Tracheal epithelial cell (primary cell): ENCODE results near the gene CAPN15. TPM values are rescaled to one million over a fixed set of nuclear protein-coding genes. Genes with fewer than 3 reads are reported as not detected.

ENCODE experiments used
- total RNA-seq: library from RNA; depleted of rRNA; stranded (reverse); fragments of >200 nt; gene quantifications from 2 replicates; pipeline ENCODE4 v1.2.1, GENCODE V29; 2014

The CAPN15 gene
- total RNA-seq: 48.8 and 50.6 TPM in 2 replicates

GRCh38 chr16:527015-527903 is at the start of gene CAPN15:
Gene CAPN15 (plus strand): TSS chr16:527712. CDS start chr16:546839, 19,127 bp downstream.

GRCh38 chr16:560204-560700 is 32.7 kb downstream of the CAPN15 start, which contains the start of gene PRR35:
Gene PRR35 (plus strand): TSS chr16:560394. CDS start chr16:563295, 2,901 bp downstream.

GRCh38 chr16:566475-567372 is 39.2 kb downstream of the CAPN15 start, which contains the start of gene NHLRC4:
Gene NHLRC4 (plus strand): TSS chr16:567005. CDS start chr16:568048, 1,043 bp downstream.

GRCh38 chr16:569445-570254 is 42.1 kb downstream of the CAPN15 start, which contains the start of gene PIGQ:
Gene PIGQ (plus strand): TSS chr16:569968. CDS start chr16:574075, 4,107 bp downstream.

GRCh38 chr16:589658-590187 is 62.2 kb downstream of the CAPN15 start, which contains the start of gene RAB40C:
Gene RAB40C (plus strand): TSS chr16:590066. CDS start chr16:590292, 226 bp downstream.

Other genes with a start within 250 kb of the CAPN15 start
- 0.24 TPM in 1 of 2 replicates, not detected in the other for gene ARHGDIG, start 247.1 kb upstream of the CAPN15 start, total RNA-seq
- gene PDIA2, start 244.5 kb upstream of the CAPN15 start, total RNA-seq: 0.24 TPM in 1 of 2 replicates, not detected in the other
- gene AXIN1, start 175.0 kb upstream of the CAPN15 start, total RNA-seq: 55.6 and 67.0 TPM in 2 replicates
- gene MRPL28, start 157.2 kb upstream of the CAPN15 start, total RNA-seq: 96.9 and 101 TPM in 2 replicates
- gene PGAP6, start 145.7 kb upstream of the CAPN15 start, total RNA-seq: 53.5 and 73.5 TPM in 2 replicates
- 50.5 and 74.5 TPM in 2 replicates for gene NME4, start 130.5 kb upstream of the CAPN15 start, total RNA-seq
- gene DECR2, start 125.8 kb upstream of the CAPN15 start, total RNA-seq: 5.3 and 11.1 TPM in 2 replicates
- gene RAB11FIP3, start 102.1 kb upstream of the CAPN15 start, total RNA-seq: 9.2 and 15.2 TPM in 2 replicates
- gene PRR35, start 32.7 kb downstream of the CAPN15 start, total RNA-seq: not detected in 2 replicates
- gene NHLRC4, start 39.3 kb downstream of the CAPN15 start, total RNA-seq: under 0.01 TPM in 1 of 2 replicates, not detected in the other
- gene PIGQ, start 42.3 kb downstream of the CAPN15 start, total RNA-seq: 24.6 and 27.7 TPM in 2 replicates
- gene RAB40C, start 62.4 kb downstream of the CAPN15 start, total RNA-seq: 15.7 and 19.2 TPM in 2 replicates
- 0.21 and 0.24 TPM in 2 replicates for gene WFIKKN1, start 103.3 kb downstream of the CAPN15 start, total RNA-seq
- 86.1 and 148 TPM in 2 replicates for gene METTL26, start 108.6 kb downstream of the CAPN15 start, total RNA-seq
- gene MCRIP2, start 114.1 kb downstream of the CAPN15 start, total RNA-seq: 55.4 and 57.3 TPM in 2 replicates
- gene WDR90, start 121.7 kb downstream of the CAPN15 start, total RNA-seq: 8.7 and 10.7 TPM in 2 replicates
- gene RHOT2, start 140.4 kb downstream of the CAPN15 start, total RNA-seq: 46.5 and 56.1 TPM in 2 replicates
- gene RHBDL1, start 148.0 kb downstream of the CAPN15 start, total RNA-seq: 7.0 and 19.2 TPM in 2 replicates
- 145 and 166 TPM in 2 replicates for gene STUB1, start 152.7 kb downstream of the CAPN15 start, total RNA-seq
- 24.8 and 27.5 TPM in 2 replicates for gene JMJD8, start 156.6 kb downstream of the CAPN15 start, total RNA-seq
- 3.1 and 3.8 TPM in 2 replicates for gene WDR24, start 162.7 kb downstream of the CAPN15 start, total RNA-seq
- 0.21 and 0.72 TPM in 2 replicates for gene FBXL16, start 178.1 kb downstream of the CAPN15 start, total RNA-seq
- 191 and 218 TPM in 2 replicates for gene METRN, start 187.4 kb downstream of the CAPN15 start, total RNA-seq
- 34.0 and 42.0 TPM in 2 replicates for gene ANTKMT, start 193.4 kb downstream of the CAPN15 start, total RNA-seq
- gene CCDC78, start 198.7 kb downstream of the CAPN15 start, total RNA-seq: 0.85 and 2.2 TPM in 2 replicates
- gene HAGHL, start 199.4 kb downstream of the CAPN15 start, total RNA-seq: 28.6 and 44.1 TPM in 2 replicates
- 37.1 and 46.3 TPM in 2 replicates for gene CIAO3, start 213.3 kb downstream of the CAPN15 start, total RNA-seq
- gene MSLN, start 233.0 kb downstream of the CAPN15 start, total RNA-seq: 9.0 and 15.4 TPM in 2 replicates